ENCODE data around the gene TXNL4A.
"Not testable (repeated sequence)": the region's sequence is repeated elsewhere in the genome, so short reads cannot be mapped to it uniquely, and the experiment has no call there.

The TXNL4A gene

DNA sequence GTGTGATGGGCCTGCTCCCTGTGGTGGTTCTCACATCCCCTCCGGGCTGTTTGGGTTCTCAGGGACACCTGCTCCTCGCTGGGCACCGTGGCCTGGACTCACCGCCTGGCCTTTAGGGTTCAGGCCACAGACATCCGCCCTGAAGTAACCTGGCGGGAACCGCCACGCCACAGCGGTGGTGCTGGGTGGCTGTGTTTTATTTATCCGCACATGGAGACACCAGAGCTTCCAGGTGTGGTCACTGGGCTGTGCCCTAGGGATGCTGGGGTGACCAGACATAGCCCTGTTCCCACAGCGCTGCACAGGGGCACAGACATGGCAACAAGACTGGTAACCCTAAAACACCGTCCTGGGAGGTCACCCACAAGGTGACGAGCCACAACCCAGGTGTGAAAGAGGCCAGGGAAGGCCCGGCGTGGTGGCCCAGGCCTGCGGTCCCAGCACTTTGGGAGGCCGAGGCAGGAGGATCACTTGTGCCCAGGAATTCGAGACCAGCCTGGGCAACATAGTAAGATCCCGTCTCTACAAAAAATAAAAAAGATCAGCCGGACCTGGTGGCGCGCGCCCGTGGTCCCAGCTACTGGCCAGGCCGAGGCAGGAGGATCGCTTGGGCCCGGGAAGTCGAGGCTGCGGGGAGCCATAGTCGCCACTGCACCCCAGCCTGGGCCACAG lies 24.6 kb downstream of the TXNL4A start:
- no peak for DNase-seq

DNA sequence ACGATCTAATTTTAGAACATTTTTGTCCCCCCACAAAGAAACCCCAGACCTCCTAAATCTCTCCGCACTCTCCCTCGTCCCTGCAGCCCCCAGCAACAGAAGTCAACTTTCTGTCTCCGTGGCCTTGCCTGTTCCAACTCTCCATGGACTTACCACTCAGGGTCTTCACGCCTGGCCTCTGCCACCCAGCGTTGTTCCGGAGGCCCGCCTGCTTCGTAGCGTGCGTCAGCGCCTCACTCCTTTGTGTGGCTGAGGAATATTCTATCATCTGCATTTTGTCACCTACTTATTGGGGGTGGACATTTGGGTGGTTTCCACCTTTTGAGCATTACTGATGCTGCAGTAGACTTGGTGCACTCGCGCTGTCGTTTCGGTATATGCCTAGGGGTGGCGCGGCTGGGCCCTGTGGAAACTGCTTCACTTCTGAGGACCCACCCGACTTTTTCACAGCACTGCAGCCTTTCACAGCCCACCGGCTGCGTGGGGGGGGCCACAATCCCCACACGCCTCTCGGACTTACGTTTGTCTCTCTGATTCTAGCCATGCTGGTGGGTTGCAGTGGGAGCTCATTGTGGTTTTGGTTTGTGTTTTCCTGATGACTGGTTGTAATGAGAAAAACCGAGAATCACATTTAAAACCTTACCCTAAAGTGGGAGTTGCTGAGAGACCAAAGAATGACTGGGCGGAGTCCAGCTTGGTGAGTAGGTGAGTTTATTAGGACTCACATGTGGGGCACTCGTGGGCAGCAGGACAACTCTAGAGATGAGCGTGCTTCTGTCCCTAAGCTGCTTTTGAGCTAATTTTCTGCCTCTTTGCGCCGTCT lies 25.3 kb downstream of the TXNL4A start:
- DNase-seq = no peak

- DNase-seq = no peak
Observed at GRCh38 chr18:79962311-79962710, 26.1 kb downstream of the TXNL4A start.

GRCh38 chr18:79961527-79962291 lies 26.7 kb downstream of the TXNL4A start:
- DNase-seq = peak in 1 of 2 donors; percentile 42

GRCh38 chr18:79960921-79961526 lies 27.3 kb downstream of the TXNL4A start:
- no peak for DNase-seq

DNA sequence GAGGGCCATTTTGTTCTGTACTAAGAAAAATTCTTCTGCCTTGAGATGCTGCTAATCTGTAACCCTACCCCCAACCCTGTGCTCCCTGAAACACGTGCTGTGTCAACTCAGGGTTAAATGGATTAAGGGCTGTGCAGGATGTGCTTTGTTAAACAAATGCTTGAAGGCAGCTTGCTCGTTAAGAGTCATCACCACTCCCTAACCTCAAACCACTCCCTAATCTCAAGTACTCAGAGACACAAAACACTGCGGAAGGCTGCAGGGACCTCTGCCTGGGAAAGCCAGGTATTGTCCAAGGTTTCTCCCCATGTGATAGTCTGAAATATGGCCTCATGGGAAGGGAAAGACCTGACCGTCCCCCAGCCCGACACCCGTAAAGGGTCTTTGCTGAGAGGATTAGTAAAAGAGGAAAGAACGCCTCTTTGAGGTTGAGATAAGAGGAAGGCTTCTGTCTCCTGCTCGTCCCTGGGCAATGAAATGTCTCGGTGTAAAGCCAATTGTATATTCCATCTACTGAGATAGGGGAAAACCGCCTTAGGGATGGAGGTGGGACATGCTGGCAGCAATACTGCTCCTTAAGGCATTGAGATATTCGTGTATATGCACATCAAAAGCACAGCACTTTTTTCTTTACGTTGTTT lies 28.1 kb downstream of the TXNL4A start:
- DNase-seq = not testable (repeated sequence)

DNA sequence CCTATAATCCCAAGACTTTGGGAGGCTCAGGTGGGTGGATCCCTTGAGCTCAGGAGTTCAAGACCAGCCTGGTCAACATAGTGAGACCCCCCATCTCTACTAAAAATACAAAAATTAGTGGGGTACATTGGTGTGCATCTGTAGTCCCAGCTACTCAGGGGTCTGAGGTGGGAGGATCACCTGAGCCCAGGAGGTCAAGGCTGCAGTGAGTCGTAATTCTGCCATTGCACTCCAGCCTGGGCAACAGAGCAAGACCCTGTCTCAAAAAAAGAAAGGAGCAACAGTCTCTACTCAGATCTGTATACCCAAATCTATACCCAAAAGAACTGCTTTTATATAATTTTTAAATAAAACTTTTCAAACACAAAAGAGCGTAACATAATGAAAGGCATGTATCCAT lies 29.4 kb downstream of the TXNL4A start:
- DNase-seq = no peak

DNA sequence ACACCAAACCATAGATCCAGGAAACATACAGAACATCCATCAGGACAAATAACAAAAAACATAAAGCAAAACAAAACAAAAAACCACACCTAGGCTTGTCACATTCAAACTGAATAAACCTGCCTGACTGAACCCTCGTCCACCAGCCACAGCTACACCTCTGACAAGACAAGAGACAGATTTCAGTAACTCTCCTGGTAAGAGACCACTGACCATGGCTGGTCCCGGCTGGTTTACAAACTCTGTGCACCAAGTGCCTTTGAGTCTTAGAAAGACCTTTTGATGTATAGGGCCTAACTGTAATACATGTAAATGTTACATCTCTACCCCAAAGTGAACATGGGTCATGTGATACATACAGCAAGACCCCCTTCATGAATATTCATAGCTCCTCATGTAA lies 32.1 kb downstream of the TXNL4A start:
- no peak for DNase-seq

DNA sequence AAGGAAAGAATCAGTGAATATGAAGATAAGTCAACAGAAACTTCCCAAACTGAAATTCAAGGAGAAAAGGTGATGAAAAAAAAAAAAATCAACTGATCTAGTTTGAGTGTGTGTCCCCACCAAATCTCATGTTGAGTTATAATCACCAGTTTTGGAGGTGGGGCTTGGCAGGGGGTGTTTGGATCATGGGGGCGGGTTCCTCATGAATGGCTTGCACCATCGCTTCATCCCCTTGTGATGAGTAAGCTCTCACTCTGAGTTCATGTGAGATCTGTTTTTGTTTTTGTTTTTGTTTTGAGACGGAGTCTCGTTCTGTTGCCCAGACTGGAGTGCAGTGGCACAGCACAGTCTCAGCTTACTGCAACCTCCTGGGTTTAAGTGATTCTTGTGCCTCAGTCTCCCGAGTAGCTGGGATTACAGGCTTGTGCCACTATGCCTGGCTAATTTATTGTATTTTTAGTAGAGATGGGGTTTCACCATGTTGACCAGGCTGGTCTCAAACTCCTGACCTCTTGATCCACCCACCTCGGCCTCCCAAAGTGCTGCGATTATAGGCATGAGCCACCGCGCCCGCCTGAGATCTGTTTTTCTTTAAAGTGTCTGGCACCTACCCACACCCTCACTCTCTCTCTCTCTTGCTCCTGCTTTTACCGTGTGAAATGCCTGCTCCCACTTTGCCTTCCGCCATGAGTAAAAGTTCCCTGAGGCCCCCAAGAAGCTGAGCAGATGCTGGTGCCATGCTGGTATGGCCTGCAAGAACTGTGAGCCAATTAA lies 32.9 kb downstream of the TXNL4A start:
- DNase-seq = peak; percentile 65 to 91

GRCh38 chr18:79954791-79955190 lies 33.6 kb downstream of the TXNL4A start:
- peak in 1 of 2 donors; percentile 13 for DNase-seq

DNA sequence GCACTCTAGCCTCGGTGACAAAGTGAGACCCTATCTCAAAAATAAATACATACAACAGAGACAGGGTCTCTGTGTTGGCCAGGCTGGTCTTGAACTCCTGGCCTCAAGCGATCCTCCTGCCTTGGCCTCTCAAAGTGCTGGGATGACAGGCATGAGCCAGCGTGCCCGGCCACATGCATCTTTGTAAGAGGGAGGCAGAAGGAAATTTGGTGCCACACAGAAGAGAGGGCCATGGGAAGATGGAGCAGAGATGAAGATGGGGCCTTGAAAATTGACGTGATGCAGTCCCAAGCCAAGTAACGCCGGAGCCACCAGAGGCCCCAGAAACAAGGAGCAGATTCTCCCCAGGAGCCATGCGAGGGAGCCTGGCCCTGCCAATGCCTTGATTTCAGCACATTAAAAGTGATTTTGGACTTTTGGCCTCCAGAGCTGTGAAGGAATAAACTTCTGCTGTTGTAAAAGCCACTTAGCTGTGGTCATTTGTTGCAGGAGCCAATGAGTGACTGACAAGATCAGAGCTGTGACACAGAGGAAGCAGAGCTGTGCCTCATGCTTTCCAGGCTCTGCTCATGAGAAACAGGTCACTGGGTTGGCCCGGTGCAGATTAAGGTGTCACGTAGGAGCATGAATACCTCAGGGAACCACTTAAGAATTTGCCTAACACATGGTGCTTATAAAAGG lies 34.3 kb downstream of the TXNL4A start:
- DNase-seq = peak; percentile 15 to 53

DNA sequence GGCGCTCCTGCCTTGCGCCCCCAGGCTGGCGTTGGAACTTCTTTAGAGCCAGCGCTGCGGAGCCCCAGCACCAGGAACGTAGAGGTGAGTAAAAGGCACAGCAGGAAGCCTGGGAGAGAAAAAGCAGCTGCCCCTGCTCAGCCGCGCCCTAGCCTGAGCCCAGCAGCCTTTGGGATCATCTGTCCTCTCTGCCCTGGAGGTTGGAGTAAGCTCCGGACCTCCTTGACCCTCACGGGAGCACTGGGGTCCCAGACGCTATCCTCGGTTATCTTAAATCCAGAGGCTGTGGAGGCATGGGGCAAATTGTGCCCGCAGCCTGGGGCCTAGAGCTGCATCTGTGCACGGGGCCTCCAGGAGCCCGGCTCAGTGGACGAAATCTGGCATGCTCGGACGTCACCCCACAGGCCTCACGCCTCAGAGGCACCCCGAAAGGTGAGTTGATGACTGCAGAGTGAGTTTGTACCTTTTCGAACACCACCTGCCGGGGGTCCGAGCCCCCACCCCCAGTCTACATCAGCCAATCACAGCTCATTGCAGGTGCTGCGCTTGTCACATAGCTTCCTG lies 35.3 kb downstream of the TXNL4A start:
- no peak for DNase-seq

GRCh38 chr18:79952456-79952995 lies 35.8 kb downstream of the TXNL4A start:
- DNase-seq = no peak

DNA sequence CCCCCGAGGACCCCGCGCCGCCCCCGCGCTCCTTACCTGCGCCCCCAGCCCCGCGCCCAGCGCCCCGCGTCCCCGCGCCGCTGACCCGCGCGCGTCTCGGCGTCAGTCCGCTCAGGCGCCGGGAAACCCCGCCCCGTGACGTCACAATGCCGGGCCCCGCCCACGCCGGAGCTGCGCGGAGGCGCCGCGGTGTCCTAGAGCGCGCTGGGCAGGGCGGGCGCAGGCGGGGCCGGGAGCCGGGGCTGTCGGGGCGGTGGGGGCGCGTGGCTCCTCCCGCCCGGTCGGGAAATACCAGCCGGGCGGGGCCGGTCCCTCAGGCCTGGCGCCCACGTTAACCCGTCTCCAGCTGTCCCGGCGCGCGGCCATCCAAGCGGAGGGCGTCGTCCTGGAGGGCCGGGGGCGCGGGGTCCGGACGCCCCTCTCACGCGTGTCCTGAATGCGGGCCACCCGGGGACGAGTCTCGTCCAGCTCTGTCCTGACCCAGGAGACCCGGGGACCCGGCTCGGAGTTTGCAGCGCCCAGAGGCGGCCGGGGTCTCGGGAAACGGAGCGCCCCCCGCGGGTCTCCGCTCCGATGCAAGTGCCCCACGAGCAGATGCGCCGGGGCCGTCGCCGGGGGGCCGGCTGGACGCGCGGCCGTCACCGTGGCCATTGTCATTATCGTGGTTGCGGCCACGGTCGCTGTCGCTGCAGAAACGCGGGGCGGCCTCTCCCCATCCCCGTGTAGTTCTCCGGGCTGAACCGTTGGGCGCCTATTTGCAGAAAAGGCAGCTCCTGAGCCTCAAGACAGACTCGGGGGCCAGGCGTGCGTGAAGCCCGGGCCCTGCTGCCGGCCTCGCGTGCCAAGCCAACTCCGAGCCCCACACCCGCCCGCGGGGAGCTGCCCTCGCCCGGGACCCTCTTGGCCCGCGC lies 36.6 kb downstream of the TXNL4A start, which contains the start of gene SLC66A2:
TSS of gene SLC66A2 (minus strand) at position 109 of the 911 bp plus-strand sequence. CDS start 727 bp downstream, outside the sequence.
- DNase-seq = peak; percentile 94 to 99

DNA sequence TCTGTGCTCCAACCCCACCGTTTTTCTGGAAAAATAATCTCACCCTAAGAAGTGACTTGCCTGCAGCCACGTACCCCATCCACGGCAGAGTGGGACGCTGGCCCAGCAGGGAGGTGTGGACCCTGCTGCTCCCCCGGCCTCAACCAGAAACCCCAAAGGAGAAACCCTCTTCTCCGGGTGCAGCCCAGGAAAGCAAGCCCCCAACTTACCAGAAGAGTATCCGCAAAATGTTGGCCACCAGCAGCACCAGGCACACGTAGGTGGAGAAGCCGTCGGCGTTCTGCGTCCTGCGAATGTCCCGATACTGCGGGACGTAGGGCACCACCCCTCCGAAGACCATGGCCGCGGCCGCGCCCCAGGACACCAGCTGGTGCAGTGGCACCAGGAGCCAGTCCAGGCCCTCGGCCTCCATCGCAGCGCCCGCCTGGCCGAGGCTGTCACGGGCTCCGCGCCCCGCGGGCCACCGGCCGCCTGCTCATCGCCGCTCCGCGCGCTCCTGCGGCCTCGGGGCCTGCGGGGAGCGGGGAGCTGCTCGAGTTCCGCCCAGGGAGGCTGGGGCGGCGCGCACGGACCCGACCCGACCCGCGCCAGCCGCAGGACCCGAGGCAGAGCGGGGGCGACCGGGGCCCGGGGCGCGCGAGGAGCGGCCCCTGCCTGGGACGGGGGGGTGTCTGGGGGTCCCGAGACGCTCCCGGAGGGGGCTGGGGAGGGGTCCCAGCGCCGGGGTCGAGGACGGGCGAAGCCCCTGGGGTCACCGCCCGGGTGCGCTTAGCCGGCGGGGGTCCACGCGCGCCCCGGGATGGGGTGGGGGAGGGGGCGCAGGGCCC lies 37.6 kb downstream of the TXNL4A start:
- peak; percentile 30 to 50 for DNase-seq

GRCh38 chr18:79949697-79950487 lies 38.5 kb downstream of the TXNL4A start:
- DNase-seq = peak; percentile 80 to 83

DNA sequence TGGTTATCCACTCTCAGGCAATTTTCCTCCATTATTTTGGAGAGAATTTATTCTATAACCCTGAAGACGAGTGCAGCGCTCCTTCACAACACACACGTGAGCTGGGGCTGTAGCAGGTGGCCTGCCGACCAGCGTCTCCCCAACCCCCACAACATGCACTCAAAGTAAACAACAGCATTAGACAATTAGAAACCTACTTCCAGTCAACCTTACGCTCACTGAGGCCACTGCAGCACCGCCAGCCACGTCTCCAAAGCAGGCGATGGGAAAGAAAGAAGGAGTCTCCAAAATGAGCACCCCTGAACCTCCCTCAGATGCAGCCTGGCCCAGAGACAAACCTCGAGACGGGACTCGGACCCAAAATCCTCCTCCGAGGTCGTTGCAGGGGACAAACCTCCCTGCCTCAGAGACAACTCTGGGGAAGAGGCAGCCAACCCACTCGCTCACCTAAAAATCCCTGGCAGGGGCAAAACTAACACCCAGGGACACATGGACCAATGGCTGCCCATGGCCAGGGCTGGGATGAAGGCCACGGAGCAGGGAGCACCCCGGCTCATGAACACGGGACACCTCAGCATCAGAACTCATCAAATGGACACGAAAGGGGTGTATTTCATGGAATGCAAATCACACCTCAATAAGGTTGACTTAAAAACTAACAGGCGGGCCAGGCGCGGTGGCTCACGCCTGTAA lies 39.5 kb downstream of the TXNL4A start:
- DNase-seq = no peak

All from inflammatory macrophage treated with lipopolysaccharide for 1 hour (primary cell).